A549 (cell line): ENCODE results near the gene GAREM1. TPM values are rescaled to one million over a fixed set of nuclear protein-coding genes. Genes with fewer than 3 reads are reported as not detected.
"Not testable (repeated sequence)": the region's sequence is repeated elsewhere in the genome, so short reads cannot be mapped to it uniquely, and the experiment has no call there.

Experiments
- ATAC-seq, 2 experiments: fragments of 200-7000 bp in 1 of 2; fragments of >200 bp in 1 of 2; cut with Nextera tagmentation in 1 of 2; cut with Tn5 transposase in 1 of 2; 3 replicates each; pipeline versions ENCODE4 v1.8.0 to v1.9.1; 2018 to 2020; ENCODE audit warnings: mild to moderate bottlenecking in 1 of 2, moderate library complexity in 1 of 2
- CTCF ChIA-PET: fragments of 300-600 bp; sonication (Branson Sonifier 250); formaldehyde crosslinking; extraction: SDS; loops from one replicate; lab custom pipeline; 2021; ENCODE audit warnings: antibody characterized with exemption, inconsistent platforms; lab: Yijun Ruan, JAX
- POLR2A ChIA-PET: fragments of 350-600 bp; formaldehyde crosslinking; extraction: SDS; loops from one replicate; lab custom pipeline; 2021; ENCODE audit warnings: antibody characterized with exemption, inconsistent platforms; lab: Yijun Ruan, JAX
- DNase-seq, 2 experiments: peaks; one replicate each; pipeline versions ENCODE4 v3.0.0 to v3.0.0-alpha.2; 2011 to 2016; ENCODE audit warnings: low read depth in 1 of 2, low spot score in 1 of 2
- FAIRE-seq: peaks from 2 replicates; lab custom pipeline; 2011; peaks lifted over from hg19 to GRCh38; lab: Jason Lieb, UNC
- H3K27ac ChIP-seq, 2 experiments: fragments of >200 bp; sonication (Bioruptor Twin); formaldehyde crosslinking; 3 replicates each; pipeline ENCODE4 v1.5.1; 2016 to 2017
- H3K4me1 ChIP-seq: fragments of >200 bp; sonication (Bioruptor Twin); formaldehyde crosslinking; 3 replicates; pipeline ENCODE4 v1.6.1; 2016
- H3K4me2 ChIP-seq: fragments of >200 bp; sonication (Bioruptor Twin); formaldehyde crosslinking; 3 replicates; pipeline ENCODE4 v1.6.1; 2016
- H3K4me3 ChIP-seq: fragments of >200 bp; sonication (Bioruptor Twin); formaldehyde crosslinking; 3 replicates; pipeline ENCODE4 v1.5.1; 2016
- H3K9me3 ChIP-seq: fragments of >200 bp; sonication (Bioruptor Twin); formaldehyde crosslinking; 3 replicates; pipeline ENCODE4 v1.6.1; 2016
- CEBPB ChIP-seq, 2 experiments: fragments of >200 bp in 1 of 2; sonication (Bioruptor Twin) in 1 of 2; formaldehyde crosslinking in 1 of 2; IDR thresholded peaks; 2 replicates each; pipeline ENCODE4 v1.6.1; 2012 to 2016
- CHD4 ChIP-seq: fragments of 200-600 bp; sonication (generic); IDR thresholded peaks from 2 replicates; pipeline ENCODE4 v1.6.1; 2016; ENCODE audit warnings: antibody characterized with exemption, mild to moderate bottlenecking, borderline replicate concordance
- CTCF ChIP-seq: fragments of >200 bp; sonication (Bioruptor Twin); formaldehyde crosslinking; IDR thresholded peaks from 3 replicates; pipeline ENCODE4 v1.5.1; 2016
- EHF ChIP-seq: fragments of 250-450 bp; sonication (Bioruptor Pico); IDR thresholded peaks from 2 replicates; pipeline ENCODE4 v1.5.0; 2020; ENCODE audit warnings: mild to moderate bottlenecking
- ELK1 ChIP-seq: fragments of 150-350 bp; IDR thresholded peaks from 2 replicates; pipeline ENCODE4 v1.6.1; 2014; ENCODE audit warnings: low read depth, mild to moderate bottlenecking, low read length
- ESRRA ChIP-seq: fragments of 150-350 bp; IDR thresholded peaks from 2 replicates; pipeline ENCODE4 v1.6.1; 2014; ENCODE audit warnings: mild to moderate bottlenecking, low read length, borderline replicate concordance
- HMGXB4 ChIP-seq: fragments of 250-450 bp; sonication (Bioruptor Pico); IDR thresholded peaks from 2 replicates; pipeline ENCODE4 v1.5.0; 2021; ENCODE audit warnings: mild to moderate bottlenecking, moderate library complexity, borderline replicate concordance
- NFE2L2 ChIP-seq: fragments of 150-350 bp; conservative IDR thresholded peaks from 2 replicates; pipeline ENCODE4 v1.6.1; 2014; ENCODE audit warnings: low read length
- PHF8 ChIP-seq: fragments of 200-600 bp; sonication (generic); IDR thresholded peaks from 2 replicates; pipeline ENCODE4 v1.6.1; 2016; ENCODE audit warnings: low read depth, mild to moderate bottlenecking, antibody characterized with exemption, moderate library complexity, borderline replicate concordance
- POLR2A ChIP-seq: IDR thresholded peaks from 2 replicates; pipeline ENCODE4 v1.6.1; 2012; ENCODE audit warnings: mild to moderate bottlenecking, low read length
- RARB ChIP-seq: fragments of 250-450 bp; sonication (Bioruptor Pico); IDR thresholded peaks from 2 replicates; pipeline ENCODE4 v1.8.0; 2021; ENCODE audit warnings: mild to moderate bottlenecking, moderate library complexity
- RCOR1 ChIP-seq: fragments of 150-350 bp; IDR thresholded peaks from 2 replicates; pipeline ENCODE4 v1.6.1; 2014; ENCODE audit warnings: antibody characterized with exemption, low read length, low read depth
- REST ChIP-seq: fragments of 200-600 bp; sonication (generic); IDR thresholded peaks from 2 replicates; pipeline ENCODE4 v1.6.1; 2016; ENCODE audit warnings: antibody characterized with exemption, mild to moderate bottlenecking, moderate library complexity
- RNF2 ChIP-seq: fragments of 200-600 bp; sonication (generic); IDR thresholded peaks from 2 replicates; pipeline ENCODE4 v1.6.1; 2016; ENCODE audit warnings: low read depth, mild to moderate bottlenecking, antibody characterized with exemption, moderate library complexity, borderline replicate concordance
- ZFP36 ChIP-seq: fragments of 450-650 bp; IDR thresholded peaks from 2 replicates; pipeline ENCODE4 v1.6.1; 2014; ENCODE audit warnings: borderline replicate concordance; ENCODE audit not compliant: partially characterized antibody
- WGBS: methylation state at CpG from one replicate; pipeline ENCODE4 v1.1.6; 2017; ENCODE audit errors: missing lambda C conversion rate; 5-methylcytosine and 5-hydroxymethylcytosine counted together
- polyA plus RNA-seq, 4 experiments: library from polyadenylated mRNA; depleted of rRNA in 3 of 4; stranded (reverse); fragments of >200 nt; fragmentation: RNase III in 1 of 4; extraction: RNeasy Plus Mini Kit Qiagen cat#74134 plus additional on column Dnase treatment in 1 of 4; gene quantifications; 2 replicates in 3 of 4; 3 replicates in 1 of 4; pipeline ENCODE4 v1.2.3, GENCODE V29; 2011 to 2017

The GAREM1 gene
- polyA plus RNA-seq, 2 of the 4 experiments (the other 2 are of a cell fraction), result 1.3 to 5.0 TPM

GRCh38 chr18:32237049-32237448 lies 233.6 kb downstream of the GAREM1 start (continued):
- TF ChIP-seq REST, result no peak

GRCh38 chr18:32233348-32233747 lies 237.3 kb downstream of the GAREM1 start:
- not testable (repeated sequence) for DNase-seq, ATAC-seq
- 37% methylated on average over 6 of the region's 15 CpGs for WGBS

GRCh38 chr18:32219431-32220018 lies 251.2 kb downstream of the GAREM1 start:
- Histone ChIP-seq H3K4me2 (no peak overlapping the region), H3K27ac (no peak overlapping the region), H3K4me3 (no peak overlapping the region), H3K4me1 (no peaks in the 10 kb centered on the region), H3K9me3 (no peaks in the 10 kb centered on the region)
- ChIA-PET POLR2A (no interaction called here), CTCF (interaction anchor here (0.6 kb wide), 1 partner anchor 174 kb away, joined by 4 read pairs; no protein-coding TSS in a partner anchor)
- FAIRE-seq, result no peak
- TF ChIP-seq NFE2L2 (no peak), PHF8 (no peak), RNF2 (no peak), ESRRA (no peak), ELK1 (no peak), CHD4 (no peak), ZFP36 (no peak), RARB (CRISPR knock-in tag) (no peak), EHF (CRISPR knock-in tag) (no peak), RCOR1 (no peak), CEBPB (IDR thresholded peaks at IDR 0.05) (no peak), POLR2A (no peak), HMGXB4 (CRISPR knock-in tag) (no peak), CTCF (no peak)
- no peak for DNase-seq
- WGBS, result 20% methylated on average over 3 of the region's 3 CpGs
- no peak for ATAC-seq

More at GRCh38 chr18:32233348-32233747, 237.3 kb downstream of the GAREM1 start:
- FAIRE-seq, POLR2A ChIA-PET, CTCF ChIA-PET, H3K4me3 ChIP-seq, H3K4me1 ChIP-seq, H3K27ac ChIP-seq, H3K4me2 ChIP-seq, H3K9me3 ChIP-seq: not testable (repeated sequence)
